ENCODE results near the gene LINC00305. TPM values are rescaled to one million over a fixed set of nuclear protein-coding genes. Genes with fewer than 3 reads are reported as not detected.

Gene LINC00305
- total RNA-seq (2022) (not detected in 2 replicates), Bru-seq, nascent RNA (not detected), BruChase-seq, experiment 1, labeled RNA remaining after a 6-hour chase (not detected), BruChase-seq, experiment 2, labeled RNA remaining after a 2-hour chase (not detected)
- long read RNA-seq = 0 reads

DNA sequence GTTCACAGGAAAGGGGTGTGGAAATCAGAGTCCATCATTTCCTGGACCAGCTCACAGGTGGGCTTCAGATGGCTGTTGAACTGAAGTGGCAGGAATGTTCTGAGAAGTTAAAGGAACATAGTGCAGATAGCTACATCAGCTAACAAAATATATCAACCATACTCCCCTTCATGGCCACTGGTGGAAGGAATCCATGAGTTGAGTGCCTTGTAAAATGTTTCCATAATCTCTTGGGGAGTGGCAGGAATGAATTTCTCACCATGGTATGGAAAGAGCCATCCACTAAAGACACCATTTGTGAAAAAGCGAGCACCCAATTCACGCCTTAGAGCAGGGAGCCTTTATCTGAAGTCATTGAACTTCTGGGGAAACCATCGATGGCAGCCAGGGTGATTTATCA is at the start of gene LINC00305:
TSS of gene LINC00305 (minus strand) at position 101 of the 400 bp plus-strand sequence.
- TF ChIP-seq, protein P1, sequence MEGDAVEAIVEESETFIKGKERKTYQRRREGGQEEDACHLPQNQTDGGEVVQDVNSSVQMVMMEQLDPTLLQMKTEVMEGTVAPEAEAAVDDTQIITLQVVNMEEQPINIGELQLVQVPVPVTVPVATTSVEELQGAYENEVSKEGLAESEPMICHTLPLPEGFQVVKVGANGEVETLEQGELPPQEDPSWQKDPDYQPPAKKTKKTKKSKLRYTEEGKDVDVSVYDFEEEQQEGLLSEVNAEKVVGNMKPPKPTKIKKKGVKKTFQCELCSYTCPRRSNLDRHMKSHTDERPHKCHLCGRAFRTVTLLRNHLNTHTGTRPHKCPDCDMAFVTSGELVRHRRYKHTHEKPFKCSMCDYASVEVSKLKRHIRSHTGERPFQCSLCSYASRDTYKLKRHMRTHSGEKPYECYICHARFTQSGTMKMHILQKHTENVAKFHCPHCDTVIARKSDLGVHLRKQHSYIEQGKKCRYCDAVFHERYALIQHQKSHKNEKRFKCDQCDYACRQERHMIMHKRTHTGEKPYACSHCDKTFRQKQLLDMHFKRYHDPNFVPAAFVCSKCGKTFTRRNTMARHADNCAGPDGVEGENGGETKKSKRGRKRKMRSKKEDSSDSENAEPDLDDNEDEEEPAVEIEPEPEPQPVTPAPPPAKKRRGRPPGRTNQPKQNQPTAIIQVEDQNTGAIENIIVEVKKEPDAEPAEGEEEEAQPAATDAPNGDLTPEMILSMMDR (IDR thresholded peaks at IDR 0.05; ENCODE audit: unreplicated experiment) = no peak
- no peak within 1 kb of the TSS for H3K27ac Mint-ChIP-seq (ENCODE audit: low read depth, unreplicated experiment)
- H3K27me3 Mint-ChIP-seq (ENCODE audit: insufficient read depth, unreplicated experiment) = peaks cover 49% of the 10 kb centered on the region
- intact Hi-C loops (cut with micrococcal nuclease) = no loop called here
- H3K36me3 Mint-ChIP-seq (ENCODE audit: insufficient read depth, unreplicated experiment) = no peaks in the 10 kb centered on the region
- no peak within 1 kb of the TSS for H3K4me3 Mint-ChIP-seq (ENCODE audit: unreplicated experiment)
- H3K9me3 Mint-ChIP-seq (ENCODE audit: unreplicated experiment) = no peaks in the 10 kb centered on the region
- BruUV-seq (replicated peaks) = no TSS peak
- no peaks in the 10 kb centered on the region for H3K4me1 Mint-ChIP-seq (ENCODE audit: insufficient read depth, unreplicated experiment)
- no peak for DNase-seq (ENCODE audit: unreplicated experiment)
- CTCF ChIA-PET = interaction anchor here (1.0 kb wide), 1 partner anchor 13 kb away, joined by 3 read pairs; no protein-coding TSS in a partner anchor
- POLR2A ChIA-PET = no interaction called here

DNA sequence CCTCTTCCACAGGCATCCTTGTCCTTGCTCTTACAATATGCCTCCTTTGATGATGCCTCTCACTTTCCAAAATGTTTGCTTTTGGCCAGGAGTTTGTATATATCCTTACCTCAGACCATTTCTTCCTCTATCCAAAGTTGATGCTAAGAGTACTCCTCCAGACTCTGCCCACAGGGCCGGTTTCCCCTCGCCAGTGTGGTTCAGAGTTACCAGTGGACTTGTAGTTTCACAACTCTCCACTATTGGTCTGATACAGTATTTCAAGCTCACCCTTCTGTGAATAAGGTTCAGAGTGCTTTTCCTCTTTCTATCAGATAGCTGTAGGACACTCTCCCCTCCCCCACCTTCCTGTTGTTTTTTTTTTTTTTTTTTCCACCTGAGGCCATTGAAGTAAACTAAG is 42.2 kb upstream of the LINC00305 start:
- BruUV-seq (replicated peaks) = no TSS peak
- ChIA-PET POLR2A (no interaction called here), CTCF (no interaction called here)
- intact Hi-C loops (cut with micrococcal nuclease) = no loop called here
- H3K27ac Mint-ChIP-seq (ENCODE audit: low read depth, unreplicated experiment) = no peak overlapping the region
- no peak overlapping the region for H3K4me3 Mint-ChIP-seq (ENCODE audit: unreplicated experiment)
- no peaks in the 10 kb centered on the region for H3K36me3 Mint-ChIP-seq (ENCODE audit: insufficient read depth, unreplicated experiment)
- no peaks in the 10 kb centered on the region for H3K9me3 Mint-ChIP-seq (ENCODE audit: unreplicated experiment)
- TF ChIP-seq, protein P1 (IDR thresholded peaks at IDR 0.05; ENCODE audit: unreplicated experiment) = no peak
- DNase-seq (ENCODE audit: unreplicated experiment) = no peak
- H3K27me3 Mint-ChIP-seq (ENCODE audit: insufficient read depth, unreplicated experiment) = peaks cover 71% of the 10 kb centered on the region
- no peaks in the 10 kb centered on the region for H3K4me1 Mint-ChIP-seq (ENCODE audit: insufficient read depth, unreplicated experiment)

DNA sequence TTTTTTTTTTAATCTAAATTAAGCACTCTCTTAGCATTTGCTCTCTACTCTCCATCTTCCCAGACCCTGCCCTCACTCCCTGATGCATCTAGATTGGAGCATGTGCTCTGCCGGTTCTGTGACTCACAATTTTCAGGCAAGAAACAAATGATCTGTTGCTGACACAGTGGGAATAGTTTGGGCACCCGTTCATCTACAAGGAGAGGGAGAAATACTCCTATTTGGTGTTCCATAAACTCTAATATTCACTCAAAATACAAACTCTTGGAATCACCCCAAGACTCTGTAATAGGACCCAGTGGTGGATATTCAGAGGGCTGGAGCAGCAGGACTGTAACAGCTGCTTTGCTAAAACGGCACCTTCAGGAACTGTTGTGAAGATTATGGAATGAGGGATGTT is 37.1 kb upstream of the LINC00305 start:
- no peak for DNase-seq (ENCODE audit: unreplicated experiment)
- ChIA-PET CTCF (no interaction called here), POLR2A (interaction anchor here (0.9 kb wide), 1 partner anchor 1518 kb away, joined by 3 read pairs; no protein-coding TSS in a partner anchor)
- TF ChIP-seq, protein P1 (IDR thresholded peaks at IDR 0.05; ENCODE audit: unreplicated experiment) = no peak
- Mint-ChIP-seq H3K27me3 (ENCODE audit: insufficient read depth, unreplicated experiment) (peaks cover 91% of the 10 kb centered on the region), H3K4me1 (ENCODE audit: insufficient read depth, unreplicated experiment) (no peaks in the 10 kb centered on the region), H3K27ac (ENCODE audit: low read depth, unreplicated experiment) (no peak overlapping the region), H3K9me3 (ENCODE audit: unreplicated experiment) (no peaks in the 10 kb centered on the region), H3K36me3 (ENCODE audit: insufficient read depth, unreplicated experiment) (no peaks in the 10 kb centered on the region), H3K4me3 (ENCODE audit: unreplicated experiment) (no peak overlapping the region)
- no TSS peak for BruUV-seq (replicated peaks)
- intact Hi-C loops (cut with micrococcal nuclease) = no loop called here

DNA sequence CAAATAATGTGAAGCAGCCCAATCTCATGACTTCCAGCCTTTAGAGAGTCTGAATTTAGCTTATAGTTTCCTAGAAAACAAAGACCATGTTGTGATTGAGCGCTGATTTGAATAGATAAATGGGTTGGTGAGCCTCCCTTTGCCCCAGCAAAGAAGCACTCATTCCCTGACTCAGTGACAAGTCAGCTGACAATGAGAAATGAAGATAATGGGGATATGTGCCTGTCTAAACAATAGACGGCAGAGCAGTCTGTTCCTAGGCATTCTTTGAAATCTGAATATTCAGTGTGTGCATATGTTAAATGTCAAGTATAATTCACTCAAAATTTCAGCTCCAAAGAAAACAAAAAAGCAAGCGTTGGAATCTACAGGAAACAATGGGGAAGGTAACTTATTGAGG is 34.8 kb upstream of the LINC00305 start:
- POLR2A ChIA-PET = interaction anchor here (1.6 kb wide), 1 partner anchor 9 kb away, joined by 4 read pairs; no protein-coding TSS in a partner anchor
- Mint-ChIP-seq H3K4me3 (ENCODE audit: unreplicated experiment) (no peak overlapping the region), H3K27ac (ENCODE audit: low read depth, unreplicated experiment) (no peak overlapping the region)

More for the DNA sequence above, 34.8 kb upstream of the LINC00305 start:
- TF ChIP-seq, protein P1 (IDR thresholded peaks at IDR 0.05; ENCODE audit: unreplicated experiment) = no peak
- H3K9me3 Mint-ChIP-seq (ENCODE audit: unreplicated experiment) = no peaks in the 10 kb centered on the region
- H3K4me1 Mint-ChIP-seq (ENCODE audit: insufficient read depth, unreplicated experiment) = no peaks in the 10 kb centered on the region
- CTCF ChIA-PET = interaction anchor here (0.5 to 0.7 kb wide), 2 partner anchors 65 to 226 kb away, joined by 3 to 4 read pairs; no protein-coding TSS in a partner anchor
- BruUV-seq (replicated peaks) = no TSS peak
- H3K36me3 Mint-ChIP-seq (ENCODE audit: insufficient read depth, unreplicated experiment) = no peaks in the 10 kb centered on the region
- H3K27me3 Mint-ChIP-seq (ENCODE audit: insufficient read depth, unreplicated experiment) = peaks cover 82% of the 10 kb centered on the region
- intact Hi-C loops (cut with micrococcal nuclease) = no loop called here
- no peak for DNase-seq (ENCODE audit: unreplicated experiment)

All from MCF 10A (cell line).